ENCODE measurements around the gene PDCD10. TPM values are rescaled to one million over a fixed set of nuclear protein-coding genes. Genes with fewer than 3 reads are reported as not detected.
A peak's percentile ranks its signal among the peaks of the same experiment; 100 is the strongest.

The PDCD10 gene
- total RNA-seq (101 TPM), polyA plus RNA-seq (67.7 TPM)
- long read RNA-seq, donor 1, transcript PDCD10-208 (9 exons, 1,360 nt), result major isoform, 5 of 8 reads
- long read RNA-seq, donor 1, partial matches to known transcripts, result 0 of 8 reads
- long read RNA-seq, donor 1, other reads (novel, unspliced or antisense), result 0 of 8 reads
- long read RNA-seq, donor 2, result 0 reads
- long read RNA-seq, donor 3, transcript PDCD10-208 (9 exons, 1,360 nt), result minor isoform, 23 of 110 reads
- long read RNA-seq, donor 3, transcript PDCD10-218 (8 exons, 1,276 nt), result major isoform, 45 of 110 reads
- long read RNA-seq, donor 3, partial matches to known transcripts, result 31 of 110 reads
- long read RNA-seq, donor 3, other reads (novel, unspliced or antisense), result 8 of 110 reads
- long read RNA-seq, donor 4, transcript PDCD10-218 (8 exons, 1,276 nt), result major isoform, 6 of 14 reads
- long read RNA-seq, donor 4, partial matches to known transcripts, result 5 of 14 reads
- long read RNA-seq, donor 4, other reads (novel, unspliced or antisense), result 0 of 14 reads
- long read RNA-seq, donor 5, transcript PDCD10-211 (3 exons, 674 nt), result minor isoform, 8 of 103 reads
- long read RNA-seq, donor 5, transcript PDCD10-208 (9 exons, 1,360 nt), result minor isoform, 14 of 103 reads
- long read RNA-seq, donor 5, transcript PDCD10-218 (8 exons, 1,276 nt), result major isoform, 44 of 103 reads
- long read RNA-seq, donor 5, partial matches to known transcripts, result 33 of 103 reads
- long read RNA-seq, donor 5, other reads (novel, unspliced or antisense), result 0 of 103 reads
- long read RNA-seq, donor 6, transcript PDCD10-218 (8 exons, 1,276 nt), result major isoform, 28 of 41 reads
- long read RNA-seq, donor 6, transcript PDCD10-208 (9 exons, 1,360 nt), result minor isoform, 12 of 41 reads
- long read RNA-seq, donor 6, partial matches to known transcripts, result 0 of 41 reads
- long read RNA-seq, donor 6, other reads (novel, unspliced or antisense), result 0 of 41 reads
- long read RNA-seq, donor 7, transcript PDCD10-218 (8 exons, 1,276 nt), result major isoform, 40 of 58 reads
- long read RNA-seq, donor 7, transcript PDCD10-208 (9 exons, 1,360 nt), result minor isoform, 11 of 58 reads
- long read RNA-seq, donor 7, partial matches to known transcripts, result 5 of 58 reads
- long read RNA-seq, donor 7, other reads (novel, unspliced or antisense), result 0 of 58 reads
- long read RNA-seq, donor 8, transcript PDCD10-218 (8 exons, 1,276 nt), result major isoform, 9 of 12 reads
- long read RNA-seq, donor 8, partial matches to known transcripts, result 0 of 12 reads
- long read RNA-seq, donor 8, other reads (novel, unspliced or antisense), result 0 of 12 reads
- long read RNA-seq, donor 9, transcript PDCD10-218 (8 exons, 1,276 nt), result major isoform, 18 of 31 reads
- long read RNA-seq, donor 9, transcript PDCD10-208 (9 exons, 1,360 nt), result minor isoform, 9 of 31 reads
- long read RNA-seq, donor 9, partial matches to known transcripts, result 0 of 31 reads
- long read RNA-seq, donor 9, other reads (novel, unspliced or antisense), result 0 of 31 reads
- long read RNA-seq, donor 10, transcript PDCD10-208 (9 exons, 1,360 nt), result minor isoform, 7 of 26 reads
- long read RNA-seq, donor 10, transcript PDCD10-218 (8 exons, 1,276 nt), result major isoform, 16 of 26 reads
- long read RNA-seq, donor 10, partial matches to known transcripts, result 0 of 26 reads
- long read RNA-seq, donor 10, other reads (novel, unspliced or antisense), result 0 of 26 reads

DNA sequence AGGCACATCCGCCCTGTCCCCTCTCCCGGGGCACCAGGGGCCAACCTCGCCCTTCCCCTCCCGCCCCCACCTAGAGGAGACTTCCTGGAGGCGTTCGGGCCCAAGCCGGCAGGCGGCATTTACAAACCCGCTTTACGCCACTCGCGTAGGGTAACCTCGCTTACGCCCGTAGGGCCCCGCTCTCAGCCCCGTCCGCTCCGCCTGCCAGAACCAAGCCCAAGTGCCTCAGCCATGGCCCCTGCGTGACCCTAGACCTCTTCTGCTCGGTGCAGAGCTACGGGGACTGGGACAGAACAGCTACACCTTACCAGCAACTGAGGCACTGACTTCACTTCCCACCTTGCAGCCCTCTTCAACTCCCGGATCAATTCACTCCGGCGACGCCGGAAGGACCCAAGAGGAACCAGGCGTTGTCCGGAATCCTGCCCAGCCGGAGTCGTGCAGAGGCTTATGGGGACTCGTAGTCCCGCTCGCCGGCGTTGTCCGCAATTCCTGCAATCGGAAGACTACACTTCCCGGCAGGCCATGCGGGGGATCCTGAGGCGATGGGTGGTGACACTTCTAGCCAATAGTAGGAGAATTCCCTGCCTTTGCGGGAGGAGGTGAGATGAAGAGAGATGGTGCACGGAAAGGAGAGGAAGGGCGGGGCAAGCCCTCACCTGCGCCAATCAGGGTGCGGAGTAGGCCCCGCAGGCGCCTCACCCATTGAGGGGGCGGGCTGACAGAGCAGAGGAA lies at the start of gene PDCD10:
PDCD10 (minus strand) TSS at position 395 of the 735 bp plus-strand sequence. CDS start 14,735 bp downstream, outside the sequence.
- peak within 1 kb of the TSS; percentile 56 to 72 for H3K4me3 ChIP-seq (ENCODE audit: low read length in 2 of 2)
- no peaks in the 10 kb centered on the region for H3K36me3 ChIP-seq (ENCODE audit: control insufficient read depth in 2 of 2, insufficient read depth in 2 of 2, low read length in 1 of 2)
- H3K4me1 ChIP-seq (ENCODE audit: control insufficient read depth in 2 of 2, insufficient read depth in 2 of 2, low read length in 2 of 2), result peaks cover 0 to 3% of the 10 kb centered on the region in 2 donors
- H3K9me3 ChIP-seq (ENCODE audit: control insufficient read depth in 2 of 2, insufficient read depth in 1 of 2, low read length in 1 of 2), result no peaks in the 10 kb centered on the region
- H3K27ac ChIP-seq (ENCODE audit: low read depth in 1 of 2, low read length in 1 of 2), result peak within 1 kb of the TSS; percentile 95 to 98
- no peaks in the 10 kb centered on the region for H3K27me3 ChIP-seq (ENCODE audit: control insufficient read depth in 2 of 2, insufficient read depth in 1 of 2, low read length in 1 of 2)
- under 1% methylated on average over 49 of the region's 49 CpGs for WGBS
- DNase-seq (ENCODE audit: low read depth in 6 of 9, low spot score in 9 of 9), result peak; percentile 94 to 99 (median 98)

DNA sequence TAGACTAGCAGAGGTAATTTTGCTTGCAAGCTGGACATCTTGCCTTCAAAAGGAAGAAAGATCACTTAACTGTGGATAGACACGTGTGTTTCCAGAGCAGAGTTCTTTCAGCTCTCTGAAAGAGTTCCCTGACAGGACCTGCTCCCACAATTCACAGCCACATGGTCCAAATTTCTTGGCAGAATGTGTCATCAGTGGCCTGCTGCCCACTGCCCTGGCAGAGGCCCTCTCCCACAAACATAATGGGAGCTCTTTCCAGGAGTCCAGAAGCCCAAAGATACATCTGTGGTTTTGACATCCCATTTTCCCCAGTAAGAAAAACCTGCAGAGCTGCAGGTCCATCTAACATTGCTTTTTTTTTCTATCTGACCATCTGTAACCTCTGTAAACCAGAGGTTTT lies 49.1 kb upstream of the PDCD10 start:
- no peaks in the 10 kb centered on the region for H3K27me3 ChIP-seq (ENCODE audit: control insufficient read depth in 2 of 2, insufficient read depth in 1 of 2, low read length in 1 of 2)
- WGBS, result 93% methylated on average over 1 of the region's 1 CpG
- no peak overlapping the region for H3K4me3 ChIP-seq (ENCODE audit: low read length in 2 of 2)
- H3K27ac ChIP-seq (ENCODE audit: low read depth in 1 of 2, low read length in 1 of 2), result no peak overlapping the region
- no peaks in the 10 kb centered on the region for H3K4me1 ChIP-seq (ENCODE audit: control insufficient read depth in 2 of 2, insufficient read depth in 2 of 2, low read length in 2 of 2)
- no peaks in the 10 kb centered on the region for H3K36me3 ChIP-seq (ENCODE audit: control insufficient read depth in 2 of 2, insufficient read depth in 2 of 2, low read length in 1 of 2)
- DNase-seq (ENCODE audit: low read depth in 6 of 9, low spot score in 9 of 9), result no peak
- H3K9me3 ChIP-seq (ENCODE audit: control insufficient read depth in 2 of 2, insufficient read depth in 1 of 2, low read length in 1 of 2), result no peaks in the 10 kb centered on the region

DNA sequence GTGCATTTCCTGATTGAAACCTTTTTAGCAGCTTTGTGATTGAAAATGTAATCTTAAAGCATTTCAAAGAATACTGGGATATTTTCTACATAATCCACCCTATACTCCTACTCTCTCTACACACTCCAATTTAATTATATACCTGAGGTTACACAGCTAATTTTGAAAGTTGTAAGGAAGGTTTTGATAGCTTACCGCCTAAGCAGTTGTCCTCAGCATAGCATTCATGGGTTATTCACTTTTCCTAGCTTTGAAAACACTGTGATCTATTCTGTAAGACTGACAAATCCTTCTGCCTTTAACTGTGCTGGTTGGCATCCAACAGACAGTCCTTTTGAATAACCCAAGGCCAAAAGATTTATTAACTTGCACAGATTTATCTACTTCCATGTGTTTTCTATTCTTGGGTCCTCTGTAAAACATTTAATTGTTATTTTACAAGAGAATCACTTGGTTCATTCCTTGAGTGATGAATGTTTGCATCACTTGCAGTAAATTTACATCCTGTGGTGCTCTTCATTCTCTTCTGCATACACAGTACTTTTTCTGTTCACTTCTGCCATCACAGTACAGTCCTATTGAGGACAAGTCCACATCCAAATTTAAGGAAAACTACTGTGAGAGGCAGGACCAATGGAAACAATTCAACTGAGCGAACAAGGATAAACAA lies 45.7 kb upstream of the PDCD10 start:
- Histone ChIP-seq H3K9me3 (ENCODE audit: control insufficient read depth in 2 of 2, insufficient read depth in 1 of 2, low read length in 1 of 2) (no peaks in the 10 kb centered on the region), H3K27me3 (ENCODE audit: control insufficient read depth in 2 of 2, insufficient read depth in 1 of 2, low read length in 1 of 2) (no peaks in the 10 kb centered on the region), H3K4me3 (ENCODE audit: low read length in 2 of 2) (no peak overlapping the region), H3K27ac (ENCODE audit: low read depth in 1 of 2, low read length in 1 of 2) (no peak overlapping the region), H3K4me1 (ENCODE audit: control insufficient read depth in 2 of 2, insufficient read depth in 2 of 2, low read length in 2 of 2) (no peaks in the 10 kb centered on the region), H3K36me3 (ENCODE audit: control insufficient read depth in 2 of 2, insufficient read depth in 2 of 2, low read length in 1 of 2) (no peaks in the 10 kb centered on the region)
- WGBS, result 97% methylated on average over 2 of the region's 2 CpGs
- DNase-seq (ENCODE audit: low read depth in 6 of 9, low spot score in 9 of 9), result no peak

DNA sequence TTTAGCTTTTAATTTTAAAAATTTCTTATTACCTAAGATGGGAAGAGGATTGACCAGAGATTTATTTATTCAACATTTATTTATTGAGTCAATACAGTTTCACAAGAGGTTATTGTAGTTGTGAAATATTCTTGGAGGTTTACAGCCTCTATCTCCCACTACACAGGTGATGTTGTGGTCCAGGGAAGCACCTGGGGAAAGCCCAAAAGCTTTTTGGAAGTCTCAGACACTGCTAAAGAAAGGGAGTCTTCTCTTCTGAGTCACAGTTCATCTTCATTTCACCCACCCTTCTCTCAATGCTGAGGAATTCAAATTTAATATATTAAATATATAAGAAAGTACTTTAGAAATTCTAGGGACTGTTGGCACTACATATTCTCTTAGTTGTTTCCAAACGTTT lies 42.7 kb upstream of the PDCD10 start:
- Histone ChIP-seq H3K36me3 (ENCODE audit: control insufficient read depth in 2 of 2, insufficient read depth in 2 of 2, low read length in 1 of 2) (no peaks in the 10 kb centered on the region), H3K27me3 (ENCODE audit: control insufficient read depth in 2 of 2, insufficient read depth in 1 of 2, low read length in 1 of 2) (no peaks in the 10 kb centered on the region), H3K4me3 (ENCODE audit: low read length in 2 of 2) (no peak overlapping the region), H3K9me3 (ENCODE audit: control insufficient read depth in 2 of 2, insufficient read depth in 1 of 2, low read length in 1 of 2) (no peaks in the 10 kb centered on the region), H3K27ac (ENCODE audit: low read depth in 1 of 2, low read length in 1 of 2) (no peak overlapping the region), H3K4me1 (ENCODE audit: control insufficient read depth in 2 of 2, insufficient read depth in 2 of 2, low read length in 2 of 2) (no peaks in the 10 kb centered on the region)
- DNase-seq (ENCODE audit: low read depth in 6 of 9, low spot score in 9 of 9), result no peak
- 92% methylated on average over 1 of the region's 1 CpG for WGBS

DNA sequence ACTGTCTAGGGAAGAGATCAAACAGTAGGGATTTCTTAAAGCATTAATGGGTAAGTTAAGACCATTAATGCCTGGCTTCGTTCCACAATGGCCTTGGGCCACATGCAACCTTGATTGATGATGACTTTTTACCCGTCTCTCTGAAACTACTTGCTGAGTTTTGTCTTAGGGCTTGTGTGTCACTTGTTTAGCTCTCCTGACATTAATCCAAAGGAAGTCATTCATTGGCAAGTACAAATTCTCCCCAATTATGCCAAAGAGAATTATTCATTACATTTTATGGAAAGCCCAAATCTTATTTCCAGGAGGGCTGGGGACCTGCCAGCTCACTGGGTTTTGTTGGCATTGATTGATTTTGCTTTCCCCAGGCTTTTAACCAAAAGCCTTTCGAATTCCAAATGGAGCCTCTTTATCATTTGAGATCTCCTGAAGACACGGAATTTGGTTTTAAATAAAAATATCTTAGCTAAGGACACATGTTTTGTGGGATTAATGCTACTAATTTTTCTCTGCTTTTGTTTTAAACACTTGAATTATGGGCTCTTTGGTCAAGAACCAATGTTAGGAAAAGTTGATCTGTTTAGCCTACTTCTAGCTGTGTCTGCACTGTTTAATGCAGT lies 41.5 kb upstream of the PDCD10 start:
- no peak for DNase-seq (ENCODE audit: low read depth in 6 of 9, low spot score in 9 of 9)
- no peaks in the 10 kb centered on the region for H3K4me1 ChIP-seq (ENCODE audit: control insufficient read depth in 2 of 2, insufficient read depth in 2 of 2, low read length in 2 of 2)
- H3K9me3 ChIP-seq (ENCODE audit: control insufficient read depth in 2 of 2, insufficient read depth in 1 of 2, low read length in 1 of 2), result no peaks in the 10 kb centered on the region
- WGBS, result 70% methylated on average over 4 of the region's 4 CpGs
- H3K4me3 ChIP-seq (ENCODE audit: low read length in 2 of 2), result no peak overlapping the region
- no peak overlapping the region for H3K27ac ChIP-seq (ENCODE audit: low read depth in 1 of 2, low read length in 1 of 2)
- no peaks in the 10 kb centered on the region for H3K27me3 ChIP-seq (ENCODE audit: control insufficient read depth in 2 of 2, insufficient read depth in 1 of 2, low read length in 1 of 2)
- no peaks in the 10 kb centered on the region for H3K36me3 ChIP-seq (ENCODE audit: control insufficient read depth in 2 of 2, insufficient read depth in 2 of 2, low read length in 1 of 2)

DNA sequence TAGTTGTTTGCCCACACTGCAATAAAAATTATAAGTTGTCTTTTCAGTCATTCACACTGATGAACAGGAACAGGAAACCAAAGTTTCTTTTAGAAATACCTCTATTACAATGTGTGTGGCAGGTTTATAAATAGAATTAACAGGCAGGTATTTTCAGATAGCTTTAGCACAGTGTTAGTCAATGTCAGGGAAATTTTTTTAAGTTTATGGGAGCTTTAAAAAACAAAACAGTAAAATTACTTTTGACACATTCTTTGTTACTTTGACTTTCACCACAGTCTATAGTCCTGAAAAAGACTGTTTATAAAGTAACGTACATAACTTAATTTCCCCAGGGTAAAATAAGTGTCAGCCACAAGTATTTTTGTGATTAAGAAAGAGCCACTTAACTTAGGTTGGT lies 38.9 kb upstream of the PDCD10 start:
- H3K36me3 ChIP-seq (ENCODE audit: control insufficient read depth in 2 of 2, insufficient read depth in 2 of 2, low read length in 1 of 2), result no peaks in the 10 kb centered on the region
- no peaks in the 10 kb centered on the region for H3K4me1 ChIP-seq (ENCODE audit: control insufficient read depth in 2 of 2, insufficient read depth in 2 of 2, low read length in 2 of 2)
- no peaks in the 10 kb centered on the region for H3K9me3 ChIP-seq (ENCODE audit: control insufficient read depth in 2 of 2, insufficient read depth in 1 of 2, low read length in 1 of 2)
- no peak for DNase-seq (ENCODE audit: low read depth in 6 of 9, low spot score in 9 of 9)
- WGBS, result 87% methylated on average over 1 of the region's 1 CpG
- no peak overlapping the region for H3K4me3 ChIP-seq (ENCODE audit: low read length in 2 of 2)
- H3K27me3 ChIP-seq (ENCODE audit: control insufficient read depth in 2 of 2, insufficient read depth in 1 of 2, low read length in 1 of 2), result no peaks in the 10 kb centered on the region
- H3K27ac ChIP-seq (ENCODE audit: low read depth in 1 of 2, low read length in 1 of 2), result no peak overlapping the region

DNA sequence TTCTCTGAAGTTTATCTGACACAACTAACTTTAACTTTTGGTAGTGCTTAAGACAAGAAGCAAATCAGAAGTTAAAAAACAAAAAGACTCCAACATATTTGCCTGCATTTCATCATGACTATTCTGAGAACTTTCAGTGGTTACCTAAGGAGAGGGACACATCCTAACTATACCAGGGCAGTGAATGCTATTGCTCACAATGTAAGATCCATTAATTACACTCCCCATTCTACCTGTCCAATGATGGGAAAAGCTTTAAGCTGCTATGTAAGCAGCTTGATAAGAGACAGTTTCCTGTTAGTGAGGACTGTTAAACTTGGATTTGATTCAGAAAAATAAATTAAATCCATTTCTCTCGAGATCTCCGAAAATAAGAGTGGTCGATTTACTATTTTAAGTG lies 38.3 kb upstream of the PDCD10 start:
- WGBS, result 22% methylated on average over 3 of the region's 3 CpGs
- Histone ChIP-seq H3K4me3 (ENCODE audit: low read length in 2 of 2) (no peak overlapping the region), H3K27me3 (ENCODE audit: control insufficient read depth in 2 of 2, insufficient read depth in 1 of 2, low read length in 1 of 2) (no peaks in the 10 kb centered on the region), H3K4me1 (ENCODE audit: control insufficient read depth in 2 of 2, insufficient read depth in 2 of 2, low read length in 2 of 2) (no peaks in the 10 kb centered on the region), H3K9me3 (ENCODE audit: control insufficient read depth in 2 of 2, insufficient read depth in 1 of 2, low read length in 1 of 2) (no peaks in the 10 kb centered on the region), H3K27ac (ENCODE audit: low read depth in 1 of 2, low read length in 1 of 2) (no peak overlapping the region), H3K36me3 (ENCODE audit: control insufficient read depth in 2 of 2, insufficient read depth in 2 of 2, low read length in 1 of 2) (no peaks in the 10 kb centered on the region)
- no peak for DNase-seq (ENCODE audit: low read depth in 6 of 9, low spot score in 9 of 9)
